ENCODE measurements around the gene CAV3.

- TF ChIP-seq CTCF (IDR thresholded peaks at IDR 0.05; ENCODE audit: insufficient read depth, low read depth, low read length) (no peak), EZH2 (IDR thresholded peaks at IDR 0.05; ENCODE audit: insufficient read depth, low read length) (no peak)
These were observed 4.1 kb upstream of the CAV3 start for GRCh38 chr3:8729479-8729878.
